Adrenal gland (tissue), 5 donors: ENCODE data around the gene SMAD7.

Source experiments
- CTCF ChIP-seq, 6 experiments: fragments of 450-650 bp in 4 of 6; fragments of 200-600 bp in 2 of 6; sonication (generic) in 1 of 6; IDR thresholded peaks; 1 replicate in 5 of 6; 2 replicates in 1 of 6; pipeline versions ENCODE4 v1.5.1 to v1.8.0; 2016 to 2021; ENCODE audit warnings: antibody characterized with exemption in 6 of 6, mild to moderate bottlenecking in 2 of 6, moderate library complexity in 1 of 6
- POLR2A ChIP-seq, 2 donors: fragments of 450-650 bp; IDR thresholded peaks; one replicate each; pipeline ENCODE4 v1.6.1; 2017; ENCODE audit warnings: antibody characterized with exemption in 2 of 2, mild to moderate bottlenecking in 2 of 2, moderate library complexity in 1 of 2
- donor health status: DM: no; HTN: no; CAD: no.

- TF ChIP-seq CTCF (IDR thresholded peaks at IDR 0.05) (no peak), POLR2A (IDR thresholded peaks at IDR 0.05) (no peak)
Measured at GRCh38 chr18:48986851-48987761, 36.3 kb upstream of the SMAD7 start.
